G401.6 (cell line): ENCODE measurements around the gene NEIL3.

Experiments
- FAIRE-seq: peaks from 2 replicates; lab custom pipeline; 2012; peaks lifted over from hg19 to GRCh38; lab: Jason Lieb, UNC

Gene NEIL3

DNA sequence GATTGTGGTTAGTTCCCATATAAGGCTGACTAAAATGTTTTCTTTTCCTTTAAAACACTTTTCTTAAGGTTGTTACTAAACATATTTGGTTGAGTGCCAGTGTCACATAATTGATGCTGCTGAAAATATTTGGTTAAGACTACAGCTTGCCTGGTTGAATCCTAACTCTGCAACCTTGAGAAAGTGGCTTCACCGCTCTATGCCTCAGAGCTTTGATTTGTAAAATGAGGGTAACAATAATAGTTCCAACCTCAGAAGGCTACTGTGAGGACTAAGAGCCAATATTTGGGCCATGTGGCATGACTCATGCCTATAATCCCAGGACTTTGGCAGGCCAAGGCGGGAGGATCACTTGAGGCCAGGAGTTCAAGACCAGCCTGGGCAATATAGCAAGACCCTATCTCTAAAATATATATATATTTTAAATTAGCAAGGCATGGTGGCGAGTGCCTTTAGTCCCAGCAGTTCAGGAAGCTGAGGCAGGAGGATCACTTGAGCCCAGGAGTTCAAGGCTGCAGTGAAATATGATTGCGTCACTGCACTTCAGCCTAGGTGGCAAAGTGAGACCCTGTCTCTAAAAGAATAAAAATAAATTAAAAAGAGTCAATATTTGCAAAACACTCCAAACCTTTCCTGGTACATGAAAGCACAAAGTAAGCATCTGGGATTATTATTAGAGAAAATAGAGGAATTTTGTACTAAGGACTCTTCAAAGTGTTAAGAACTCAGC is 7.1 kb upstream of the NEIL3 start:
- FAIRE-seq: no peak

DNA sequence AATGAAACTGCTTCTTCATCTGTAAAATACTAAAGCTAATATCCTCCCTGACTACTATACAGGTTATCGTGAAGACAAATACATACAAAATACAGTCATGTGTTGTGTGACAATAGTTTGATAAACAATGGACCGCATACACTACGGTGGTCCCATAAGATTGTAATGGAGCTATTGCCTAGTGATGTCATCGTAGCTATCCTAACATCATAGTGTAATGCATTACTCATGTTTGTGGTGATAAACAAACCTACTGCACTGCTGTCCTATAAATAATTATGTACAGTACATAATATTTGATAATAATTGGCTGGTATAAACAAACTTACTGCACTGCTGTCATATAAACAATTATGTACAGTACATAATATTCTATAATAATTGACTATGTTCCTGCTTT is 5.6 kb upstream of the NEIL3 start:
- no peak for FAIRE-seq

DNA sequence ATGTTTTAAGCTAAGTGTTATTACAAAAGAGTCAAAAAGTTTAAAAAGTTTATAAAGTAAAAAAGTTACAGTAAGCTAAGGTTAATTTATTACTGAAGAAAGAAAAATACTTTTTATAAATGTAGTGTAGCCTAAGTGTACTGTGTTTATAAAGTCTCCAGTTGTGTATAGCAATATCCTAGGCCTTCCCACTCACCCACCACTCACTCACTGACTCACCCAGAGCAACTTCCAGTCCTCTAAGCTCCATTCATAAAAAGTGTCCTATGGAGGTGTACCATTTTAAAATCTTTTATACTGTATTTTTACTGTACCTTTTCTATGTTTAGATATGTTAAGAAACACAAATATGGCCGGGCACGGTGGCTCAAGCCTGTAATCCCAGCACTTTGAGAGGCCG is 4.8 kb upstream of the NEIL3 start:
- FAIRE-seq: peak; percentile 52

DNA sequence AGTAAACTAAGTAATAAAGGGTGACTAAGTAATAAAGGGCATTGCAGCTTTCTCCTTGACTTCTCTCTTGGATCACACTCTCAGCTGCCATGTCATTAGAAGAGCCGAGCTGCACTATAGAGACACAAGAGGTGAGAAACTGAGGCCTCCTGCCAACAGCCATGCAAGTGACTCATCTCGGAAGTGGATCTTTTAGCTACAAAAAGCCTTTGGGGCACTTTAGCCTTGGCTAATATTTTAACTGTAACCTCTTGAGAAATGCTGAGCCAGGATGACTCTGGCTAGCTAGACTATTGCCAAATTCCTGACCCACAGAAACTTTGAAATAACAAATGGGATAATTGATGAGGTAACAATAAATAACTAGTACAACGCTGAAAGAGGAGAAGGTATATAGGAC is 1.5 kb upstream of the NEIL3 start:
- FAIRE-seq: no peak

DNA sequence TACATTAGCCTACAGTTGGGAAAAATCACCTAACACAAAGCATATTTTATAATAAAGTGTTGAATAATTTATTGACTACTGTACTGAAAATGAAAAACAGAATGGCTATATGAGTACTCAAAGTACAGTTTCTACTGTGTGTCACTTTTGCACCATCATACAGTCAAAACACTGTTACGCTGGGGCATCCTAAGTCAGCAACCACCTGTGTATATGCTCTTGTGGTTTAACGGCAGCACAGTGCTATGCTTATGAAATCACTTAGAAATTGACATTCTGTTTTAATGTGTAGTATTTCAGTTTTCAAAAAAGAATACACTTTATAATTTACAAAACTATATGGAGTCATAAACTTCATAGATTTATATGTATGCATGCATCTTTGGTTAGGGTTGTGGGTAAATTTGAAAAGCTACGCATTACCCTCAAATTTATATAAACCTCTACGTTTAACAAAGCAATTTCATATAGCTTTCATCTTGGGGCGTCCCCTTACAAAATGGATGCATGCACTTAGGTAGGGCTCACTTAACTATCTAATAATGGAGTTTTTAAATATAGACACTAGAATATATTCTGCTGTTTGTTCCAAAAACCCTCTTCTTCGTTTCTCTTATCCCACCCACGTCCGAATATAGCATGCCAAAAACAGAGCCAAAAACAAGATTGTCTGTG is 690 bp upstream of the NEIL3 start:
- no peak for FAIRE-seq

DNA sequence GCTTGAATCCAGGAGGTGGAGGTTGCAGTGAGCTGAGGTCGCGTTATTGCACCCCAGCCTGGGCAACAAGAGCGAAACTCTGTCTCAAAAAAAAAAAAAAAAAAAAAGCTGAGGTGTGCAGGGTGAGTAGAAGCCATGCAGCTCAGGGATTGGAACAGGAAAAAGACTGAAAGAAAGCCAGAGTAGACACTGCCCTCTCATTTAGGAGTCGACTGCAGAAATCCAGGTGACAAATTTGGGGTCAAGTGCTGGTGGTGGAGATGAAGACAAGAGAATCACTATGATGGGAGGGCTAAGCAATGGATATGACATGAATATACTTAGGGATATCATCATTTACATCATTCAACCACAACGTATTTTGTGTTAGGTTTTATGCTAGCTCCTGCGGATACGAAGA is 1.9 kb downstream of the NEIL3 start:
- FAIRE-seq: no peak

DNA sequence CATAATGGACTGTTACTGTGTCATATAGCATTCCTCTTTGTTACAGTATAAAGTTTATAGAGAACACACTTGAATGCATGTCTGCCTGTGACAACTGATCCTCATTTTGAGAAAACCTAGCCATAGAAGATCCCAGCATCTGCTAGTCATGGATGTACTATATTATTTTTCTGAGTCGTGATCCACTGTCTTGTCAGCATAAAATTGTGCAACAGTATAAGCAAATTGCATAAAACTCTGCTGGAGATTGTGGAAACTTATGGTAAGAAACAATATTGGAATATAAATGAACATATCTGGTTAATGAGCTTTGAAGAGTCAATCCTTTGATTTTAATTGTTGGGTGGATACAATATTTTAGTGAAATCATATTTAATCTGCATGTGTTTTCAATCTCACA is 3.6 kb downstream of the NEIL3 start:
- no peak for FAIRE-seq

DNA sequence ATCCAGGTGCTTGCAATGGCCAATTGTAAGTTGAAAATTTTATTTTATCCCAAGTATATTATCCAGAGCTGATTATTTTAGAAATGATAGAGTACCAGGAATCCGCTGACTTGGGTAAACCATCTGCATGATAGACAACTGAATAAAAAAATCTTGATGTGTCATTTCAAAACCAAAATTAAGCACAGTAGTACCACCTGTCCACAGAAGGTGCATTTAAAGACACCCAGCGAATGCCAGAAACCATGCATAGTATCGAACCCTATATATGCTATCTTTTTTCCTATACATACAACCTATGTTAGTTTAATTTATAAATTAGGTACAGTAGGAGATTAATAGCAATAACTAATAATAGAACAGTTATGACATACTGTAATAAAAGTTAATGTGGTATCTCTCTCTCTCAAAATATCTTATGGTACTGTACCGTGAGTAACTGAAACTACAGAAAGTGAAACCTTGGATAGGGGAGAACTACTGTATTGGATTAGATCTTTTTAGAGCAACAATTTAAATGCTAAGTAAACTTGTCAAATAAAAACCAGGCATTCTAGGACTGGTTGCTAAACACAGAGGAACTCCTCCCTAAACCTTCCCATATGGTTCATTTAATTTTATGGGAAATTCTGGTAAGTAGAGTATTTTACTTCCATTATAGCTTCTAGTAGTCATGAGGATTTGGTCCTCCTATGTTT is 6.2 kb downstream of the NEIL3 start:
- no peak for FAIRE-seq

DNA sequence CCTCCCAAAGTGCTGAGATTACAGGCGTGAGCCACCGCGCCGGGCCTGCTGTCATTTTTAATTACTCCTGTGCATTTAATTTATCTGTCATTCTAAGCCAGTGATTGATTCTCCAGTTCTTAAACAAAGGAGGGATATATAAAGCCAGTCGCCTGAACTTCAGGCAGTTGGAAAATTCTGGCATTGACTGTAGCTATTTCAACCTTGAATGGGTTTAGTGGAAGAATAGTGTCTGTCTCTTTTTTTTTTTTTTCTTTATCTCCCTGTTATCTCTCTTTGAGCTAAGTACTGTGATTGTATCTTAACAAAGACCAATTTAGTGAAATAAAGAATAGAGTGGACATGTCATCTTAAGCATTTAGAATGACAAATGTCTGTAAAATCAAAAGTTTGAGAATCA is 11.0 kb downstream of the NEIL3 start:
- no peak for FAIRE-seq

DNA sequence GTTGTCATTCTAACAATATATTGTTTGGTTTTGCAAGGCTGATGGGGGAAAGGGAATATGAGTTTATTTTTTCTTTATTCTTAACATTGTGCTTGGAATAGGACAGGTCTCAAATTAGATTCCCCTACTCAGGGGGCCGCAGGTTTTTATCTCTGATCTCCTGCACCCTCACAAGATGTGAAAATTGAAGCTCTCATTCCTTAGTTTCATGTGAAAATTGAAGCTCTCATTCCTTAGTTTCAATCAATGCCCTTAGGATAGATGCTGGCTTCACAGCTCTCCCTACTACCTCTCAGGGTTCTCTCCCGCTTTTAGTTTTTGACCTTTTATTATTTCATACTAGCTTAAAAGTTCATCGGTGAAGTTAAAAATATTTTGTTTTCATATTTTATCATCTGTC is 12.0 kb downstream of the NEIL3 start:
- FAIRE-seq: no peak

DNA sequence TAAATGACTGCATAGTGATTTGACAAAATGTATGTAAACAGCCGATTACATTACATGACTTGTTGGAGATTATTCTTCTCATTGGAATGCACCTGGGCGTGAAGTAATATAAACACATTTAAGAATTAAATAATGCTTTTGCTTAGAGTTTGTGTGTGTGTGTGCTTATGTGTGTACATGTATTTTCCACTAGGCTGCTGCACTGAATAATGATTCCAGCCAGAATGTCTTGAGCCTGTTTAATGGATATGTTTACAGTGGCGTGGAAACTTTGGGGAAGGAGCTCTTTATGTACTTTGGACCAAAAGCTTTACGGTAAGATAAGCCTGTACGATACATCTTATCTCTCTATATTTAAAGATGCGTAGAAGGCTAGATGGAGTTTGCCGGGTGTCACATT is 12.6 kb downstream of the NEIL3 start:
- FAIRE-seq: no peak

DNA sequence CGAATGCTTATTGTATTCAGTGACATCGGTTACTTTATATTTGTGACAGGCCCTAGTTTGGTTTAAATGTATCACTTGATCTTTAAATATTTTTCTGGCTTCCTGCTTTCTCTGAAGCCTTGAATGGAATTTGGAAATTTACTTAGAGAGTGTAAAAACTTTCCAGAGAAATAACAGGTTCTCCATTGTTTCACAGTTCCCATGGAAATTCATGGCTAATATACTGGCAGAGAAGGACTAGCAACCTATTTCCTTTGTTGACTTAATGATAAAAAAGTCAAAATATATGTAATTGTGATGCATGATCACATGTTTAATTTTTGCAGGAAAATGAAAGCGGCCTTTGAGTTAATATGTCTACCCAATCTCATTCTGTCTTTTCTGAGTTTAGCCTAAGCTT is 13.2 kb downstream of the NEIL3 start:
- no peak for FAIRE-seq

DNA sequence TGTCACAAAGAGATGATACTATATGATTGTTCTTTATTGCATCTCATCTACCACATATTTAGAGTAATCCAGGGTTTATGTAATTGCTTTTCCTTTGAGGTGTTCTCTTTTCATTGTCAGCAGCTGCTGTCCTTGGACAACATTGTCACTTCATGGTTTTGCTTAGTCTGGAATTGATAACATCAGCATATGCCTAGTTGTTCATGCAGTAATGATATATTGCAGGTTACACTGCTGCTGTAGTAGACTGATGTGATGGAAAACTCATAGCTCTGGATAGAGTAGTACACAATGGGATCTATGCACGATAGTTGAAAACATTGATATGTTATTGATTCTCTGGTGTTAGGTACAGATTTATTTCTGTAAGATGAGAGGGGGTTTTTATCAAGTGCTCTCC is 13.7 kb downstream of the NEIL3 start:
- FAIRE-seq: no peak

DNA sequence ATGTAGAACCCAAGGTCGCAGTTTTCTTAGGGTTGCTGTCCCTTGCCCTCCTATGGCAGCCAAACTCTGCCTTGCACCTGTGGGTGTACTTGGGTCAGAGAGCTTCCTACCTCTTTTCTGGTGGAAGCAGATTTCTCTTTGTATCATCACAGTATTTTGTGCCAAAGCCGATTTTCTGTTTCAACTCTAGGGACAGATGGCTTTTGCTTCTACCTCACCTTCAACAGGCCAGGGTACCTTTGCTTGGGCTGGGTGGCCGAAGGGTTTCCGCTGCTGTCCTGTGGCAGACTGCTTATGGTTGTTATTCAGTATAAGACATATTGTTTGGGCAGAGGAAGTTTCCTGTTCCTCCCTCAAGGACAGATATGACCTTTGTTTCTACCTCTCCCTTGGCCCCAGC is 22.4 kb downstream of the NEIL3 start:
- FAIRE-seq: no peak

DNA sequence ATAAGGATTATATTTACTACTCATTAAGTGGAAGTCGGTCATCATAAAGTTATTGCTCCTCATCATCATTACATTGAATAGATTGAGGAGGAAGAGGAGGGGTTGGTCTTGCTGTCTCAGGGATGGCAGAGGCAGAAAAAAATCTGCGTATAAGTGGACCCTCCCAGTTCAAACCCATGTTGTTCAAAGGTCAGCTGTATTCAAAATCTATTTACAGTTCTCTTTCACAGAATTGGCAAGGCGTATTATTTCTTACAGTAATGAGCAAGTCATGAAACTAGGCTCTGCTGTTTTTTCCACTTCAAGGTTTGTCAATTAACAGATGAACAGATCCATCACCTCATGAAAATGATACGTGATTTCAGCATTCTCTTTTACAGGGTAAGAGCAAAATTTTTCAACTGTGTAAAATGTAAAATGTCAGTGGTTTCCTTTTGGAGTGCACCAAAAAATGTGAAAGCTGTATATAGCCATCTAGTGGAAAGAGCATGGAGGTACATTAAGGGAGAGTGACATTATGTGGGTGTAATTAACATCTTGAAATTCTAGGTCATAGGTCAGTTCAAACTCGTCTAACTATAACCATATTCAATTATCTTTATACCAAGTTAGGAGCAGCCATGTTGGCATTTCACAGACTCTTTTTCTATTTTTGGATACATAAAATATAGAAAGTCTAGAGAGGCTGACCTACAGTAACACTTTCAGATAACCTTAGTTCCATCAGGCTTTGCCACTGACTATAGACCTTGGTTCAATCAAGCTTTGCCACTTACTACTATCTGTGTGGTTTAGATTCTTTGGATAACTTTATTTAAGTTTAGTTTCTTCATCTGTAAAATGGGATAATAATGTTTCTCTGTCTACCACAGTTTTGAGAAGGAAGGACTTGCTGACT is 30.1 kb downstream of the NEIL3 start:
- peak; percentile 91 for FAIRE-seq

DNA sequence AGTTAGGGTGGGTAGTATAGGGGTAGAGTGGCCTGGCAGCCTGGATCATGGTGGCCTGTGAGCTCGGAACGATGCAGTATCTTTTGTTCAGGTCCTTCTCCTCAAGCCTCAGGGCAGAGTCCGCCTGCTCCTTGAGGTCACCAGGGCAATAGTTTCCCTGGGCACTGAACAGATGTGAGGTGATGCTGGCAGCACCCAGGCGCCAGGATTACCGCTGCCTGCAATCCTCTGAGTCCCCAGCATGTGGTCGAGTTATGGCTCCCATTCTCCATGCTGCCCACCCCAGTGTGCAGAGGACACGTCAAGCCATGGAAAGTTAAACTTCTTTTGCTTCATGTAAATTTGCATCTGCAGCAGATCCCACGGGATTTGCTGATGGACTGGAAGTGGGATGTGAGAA is 38.7 kb downstream of the NEIL3 start:
- FAIRE-seq: no peak

DNA sequence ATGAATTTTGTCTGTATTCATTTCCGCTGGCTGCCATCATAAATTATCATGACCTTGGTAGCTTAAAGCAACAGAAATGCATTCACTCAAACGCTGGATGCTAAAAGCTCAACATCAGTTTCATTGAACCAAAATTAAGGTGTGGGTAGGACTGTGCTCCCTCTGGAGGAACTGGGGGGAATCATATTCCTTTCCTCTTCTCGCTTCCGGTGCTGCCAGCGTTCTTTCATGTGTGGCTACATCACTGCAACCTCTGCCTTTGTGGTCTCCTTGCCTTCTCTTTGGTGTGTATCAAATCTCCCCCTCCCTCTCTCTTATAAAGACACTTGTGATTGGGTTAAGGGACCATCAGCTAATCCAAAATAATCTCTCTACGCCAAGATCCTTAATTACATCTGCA is 39.5 kb downstream of the NEIL3 start:
- FAIRE-seq: no peak

DNA sequence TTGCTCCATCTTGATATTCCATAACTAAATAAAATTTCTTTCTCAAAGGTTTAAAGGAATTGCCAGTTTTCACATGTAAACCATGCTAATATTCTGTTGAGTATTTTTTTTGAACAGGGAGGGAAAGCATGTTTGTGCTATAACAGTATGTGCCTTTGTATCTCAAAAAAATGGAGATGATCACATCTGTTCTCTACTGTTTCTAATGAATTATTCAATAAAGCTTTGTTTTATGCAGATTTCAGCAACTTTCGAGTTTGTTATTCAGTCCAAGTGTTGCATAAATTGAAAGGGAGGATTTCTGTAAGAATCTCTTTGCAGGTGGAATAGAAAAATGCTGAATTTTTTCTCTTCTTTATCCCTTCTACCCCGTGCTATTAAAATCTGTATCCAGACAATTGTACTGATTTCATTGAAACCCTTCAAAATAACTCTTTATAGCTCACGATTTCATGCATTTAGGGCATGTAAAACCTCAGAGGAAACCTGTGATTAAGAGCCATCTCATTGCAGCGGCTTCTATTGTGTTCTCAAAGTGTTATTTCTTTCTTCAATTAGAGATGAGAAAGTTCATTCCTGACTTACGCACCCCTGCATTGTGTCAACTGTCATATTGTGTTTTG is 42.1 kb downstream of the NEIL3 start:
- FAIRE-seq: no peak

DNA sequence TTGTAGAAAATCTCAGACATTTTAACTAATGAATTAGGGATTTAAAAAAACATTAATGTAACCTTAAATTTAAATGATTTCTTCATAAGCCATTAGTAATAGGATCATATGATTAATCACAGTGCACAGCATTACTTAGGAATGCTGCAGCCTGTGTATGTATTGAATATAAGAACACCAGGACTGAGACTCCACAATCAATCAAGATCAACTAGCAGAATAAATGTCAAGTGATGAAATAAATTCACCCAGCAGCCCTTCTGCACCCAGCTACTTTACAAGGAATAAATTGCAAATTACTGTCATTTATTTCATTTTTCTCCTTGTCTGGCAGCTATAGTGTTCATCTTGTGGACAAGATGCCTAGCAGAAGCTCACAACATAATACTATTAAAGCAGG is 46.5 kb downstream of the NEIL3 start:
- FAIRE-seq: no peak

DNA sequence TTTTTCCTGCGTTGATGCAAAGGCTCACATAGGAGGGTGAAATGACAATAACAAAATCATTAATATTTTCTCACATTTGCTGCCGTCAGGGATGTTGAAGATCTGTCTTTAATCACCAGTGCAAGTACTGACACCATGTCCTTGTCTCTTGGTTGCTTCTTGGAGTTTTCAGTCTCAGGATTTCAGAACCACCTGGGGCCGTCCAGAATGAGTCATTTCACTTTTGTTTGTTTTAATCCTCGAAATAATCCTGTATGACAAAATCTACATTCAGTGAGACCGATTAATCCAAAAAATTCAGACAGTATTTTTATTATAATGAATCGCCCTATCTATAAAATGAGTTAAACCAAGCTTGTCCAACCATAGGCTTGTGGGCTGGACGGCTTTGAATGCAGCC is 47.2 kb downstream of the NEIL3 start:
- no peak for FAIRE-seq

DNA sequence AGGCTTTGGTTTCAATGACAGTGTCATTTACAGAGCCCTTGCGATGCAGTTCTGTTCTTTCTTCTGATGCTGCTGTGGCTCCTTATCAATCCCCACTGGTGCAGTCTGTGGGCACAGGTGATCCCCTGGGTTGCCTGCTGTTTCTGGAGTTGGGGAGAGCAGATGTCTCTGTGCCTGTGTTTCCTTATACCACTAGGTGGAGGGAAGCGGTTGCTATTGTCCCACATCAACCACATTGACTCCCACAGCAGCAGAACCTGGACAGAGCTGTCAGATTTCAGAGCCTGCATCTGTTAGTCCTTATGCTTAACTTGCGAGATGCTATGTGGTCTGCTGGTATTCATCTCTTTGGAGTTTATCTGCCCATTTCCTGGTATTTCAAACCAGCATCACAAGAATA is 57.7 kb downstream of the NEIL3 start:
- FAIRE-seq: no peak

DNA sequence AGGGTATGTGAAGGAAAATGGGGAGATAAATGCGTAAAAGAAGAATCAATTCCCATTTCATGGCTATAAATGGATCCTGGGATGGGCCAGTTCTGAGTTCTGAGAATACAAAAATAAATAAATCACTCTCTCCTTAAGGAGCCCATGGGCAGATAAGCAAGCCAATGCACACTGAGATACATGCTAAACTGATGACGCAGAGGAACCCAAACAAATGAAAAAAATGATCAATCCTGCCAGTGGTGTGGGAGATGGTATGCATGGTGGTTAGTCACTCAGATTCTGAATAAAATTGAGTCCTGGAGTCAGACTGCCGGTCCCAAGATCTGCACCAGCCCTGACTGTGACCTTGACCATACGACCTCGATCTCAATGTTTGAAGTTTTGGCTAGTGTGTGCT is 59.7 kb downstream of the NEIL3 start:
- no peak for FAIRE-seq
